HG02840 (cell line): Measurements from ENCODE around the gene ABCC2.
"Not testable (repeated sequence)": the region's sequence is repeated elsewhere in the genome, so short reads cannot be mapped to it uniquely, and the experiment has no call there.

Source experiments
- ATAC-seq: cut with Tn5 transposase; IDR thresholded peaks from one replicate; pipeline ENCODE4 v1.9.1; 2021; ENCODE audit warnings: mild to moderate bottlenecking, moderate library complexity, moderate number of reproducible peaks; ENCODE audit not compliant: unreplicated experiment, low FRiP score

The ABCC2 gene

DNA sequence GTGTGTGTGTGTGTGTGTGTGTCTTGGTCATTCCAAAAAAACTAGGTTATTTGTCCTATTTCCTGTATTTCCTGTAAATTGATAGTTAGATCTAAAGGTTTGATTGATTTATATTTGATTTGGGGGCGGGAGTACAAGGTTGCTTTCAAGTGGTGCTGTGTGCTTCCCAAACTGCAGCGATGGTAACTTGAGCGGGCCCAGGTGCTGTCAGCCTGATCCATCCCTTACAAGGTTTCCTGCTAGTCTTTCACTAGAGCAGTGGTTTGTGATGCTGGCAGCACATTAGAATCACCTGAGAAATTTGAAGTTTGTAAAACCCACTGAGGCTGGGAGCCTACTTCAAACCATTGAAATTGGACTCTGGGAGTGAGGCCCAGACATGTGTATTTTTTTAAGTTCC is 23.7 kb downstream of the ABCC2 start:
- ATAC-seq = no peak

DNA sequence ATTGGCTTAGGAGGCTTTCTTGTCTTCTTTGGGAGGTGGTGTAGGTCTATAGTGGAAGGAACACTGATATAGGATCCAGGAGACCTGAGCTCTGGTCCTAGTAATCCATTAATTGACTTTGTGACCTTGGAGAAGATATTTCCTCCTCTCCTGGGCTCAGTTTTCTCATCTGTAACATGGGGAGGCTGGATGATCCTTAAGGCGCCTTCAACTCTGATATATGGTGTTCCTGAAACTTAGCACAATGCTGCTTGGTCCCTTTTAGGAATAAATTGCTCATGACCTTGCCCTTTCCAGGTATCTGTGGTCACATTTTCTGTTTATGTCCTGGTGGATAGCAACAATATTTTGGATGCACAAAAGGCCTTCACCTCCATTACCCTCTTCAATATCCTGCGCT is 25.3 kb downstream of the ABCC2 start:
- ATAC-seq = no peak

GRCh38 chr10:99808270-99808669 is 25.8 kb downstream of the ABCC2 start:
- no peak for ATAC-seq

- ATAC-seq = no peak
Measured at GRCh38 chr10:99809481-99809880, 27.0 kb downstream of the ABCC2 start.

DNA sequence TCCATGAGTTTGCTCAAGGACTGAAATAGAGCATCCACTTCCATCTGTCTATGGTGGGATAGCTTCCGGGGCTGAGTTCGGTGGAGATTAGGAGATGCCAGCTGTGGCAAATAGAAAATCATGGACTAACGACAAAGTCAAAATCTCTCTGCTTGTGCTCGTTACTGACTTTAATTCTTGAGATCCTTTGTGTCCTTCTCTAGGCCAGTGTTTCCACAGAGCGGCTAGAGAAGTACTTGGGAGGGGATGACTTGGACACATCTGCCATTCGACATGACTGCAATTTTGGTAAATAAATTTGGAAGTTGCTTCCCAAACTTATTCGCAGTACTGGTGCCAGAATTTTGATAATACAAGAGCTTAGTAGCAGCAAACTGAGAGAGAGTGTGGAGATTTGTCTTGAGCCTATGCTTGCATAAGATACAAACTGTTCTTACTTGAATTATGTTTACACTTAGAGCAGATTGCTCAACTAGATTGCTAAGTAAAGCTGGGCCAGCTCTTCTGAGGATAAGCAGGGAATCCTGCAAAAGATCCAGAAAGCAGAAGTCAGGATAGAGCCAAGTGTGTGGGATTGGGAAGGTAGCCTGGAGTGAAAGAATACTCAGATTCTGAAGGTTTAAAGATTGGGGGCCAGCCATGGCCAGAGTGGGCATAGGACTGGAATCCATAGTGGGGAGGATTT is 27.6 kb downstream of the ABCC2 start:
- ATAC-seq = no peak

- no peak for ATAC-seq
Measured at GRCh38 chr10:99812177-99812576, 29.7 kb downstream of the ABCC2 start.

DNA sequence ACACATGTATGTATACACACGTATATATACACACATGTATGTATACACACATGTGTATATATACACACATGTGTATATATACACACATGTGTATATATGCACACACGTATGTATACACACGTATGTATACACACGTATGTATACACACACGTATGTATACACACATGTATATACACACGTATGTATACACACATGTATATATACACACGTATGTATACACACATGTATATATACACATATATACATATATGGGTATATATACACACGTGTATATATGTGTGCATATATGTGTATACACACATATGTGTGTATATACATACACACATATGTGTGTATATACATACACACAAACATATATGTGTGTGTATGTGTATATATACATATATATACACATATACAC is 31.7 kb downstream of the ABCC2 start:
- ATAC-seq = no peak

DNA sequence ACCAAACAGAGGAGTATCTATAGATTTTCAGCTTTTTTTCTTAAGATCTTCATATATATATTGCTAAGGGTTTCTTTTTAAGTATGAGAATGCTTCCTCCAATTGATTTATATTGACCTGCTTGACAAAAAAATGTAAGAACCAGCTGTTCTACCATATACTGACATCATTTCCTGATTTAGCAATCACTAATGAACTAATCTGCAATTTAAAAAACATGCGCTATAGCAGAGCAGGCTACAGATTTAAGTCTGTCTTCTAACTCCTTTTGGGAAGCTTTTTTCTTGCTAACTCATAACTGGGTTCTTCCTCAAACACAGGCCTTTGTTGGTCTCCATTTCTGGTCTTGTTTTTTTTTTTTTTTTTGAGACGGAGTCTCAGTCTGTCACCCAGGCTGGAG is 33.2 kb downstream of the ABCC2 start:
- no peak for ATAC-seq

DNA sequence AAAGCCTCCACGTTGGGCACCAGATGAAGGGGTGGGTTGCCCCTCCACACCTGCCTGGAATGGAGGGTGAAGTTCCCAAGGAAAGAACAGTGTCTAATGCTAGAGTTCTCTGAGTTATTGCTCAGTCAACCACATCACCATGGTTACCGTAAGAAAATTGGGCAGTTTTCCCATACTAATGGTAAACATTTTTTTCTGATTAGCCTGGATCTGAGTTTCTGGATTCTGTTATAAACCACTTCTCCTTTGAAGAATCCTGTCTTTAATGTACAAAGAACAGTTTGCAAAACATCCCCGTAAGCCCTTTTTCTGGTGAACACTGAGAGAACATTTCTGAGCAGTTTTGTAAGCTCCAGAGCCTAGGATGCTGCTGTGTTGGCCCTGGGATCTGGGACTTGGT is 45.5 kb downstream of the ABCC2 start:
- ATAC-seq = no peak

DNA sequence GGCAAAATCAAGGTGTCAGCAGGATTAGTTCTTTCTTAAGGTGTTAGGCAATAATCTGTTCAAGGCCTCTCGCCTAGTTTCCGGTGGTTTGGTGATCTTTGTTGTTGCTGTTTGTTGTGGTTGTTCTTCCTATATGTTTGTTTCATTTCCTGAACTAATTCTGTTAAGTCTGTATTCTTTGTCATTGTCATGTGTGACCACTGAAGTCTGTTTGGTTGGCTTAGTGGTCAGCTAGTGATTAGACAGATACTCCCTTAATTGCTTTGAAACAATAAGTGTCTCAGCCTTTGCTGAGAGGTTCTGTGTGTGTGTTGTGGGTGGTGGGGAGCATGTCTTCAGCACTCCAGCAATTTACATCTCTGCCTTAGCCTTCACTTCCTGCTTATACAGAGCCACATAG is 46.0 kb downstream of the ABCC2 start:
- ATAC-seq = no peak

DNA sequence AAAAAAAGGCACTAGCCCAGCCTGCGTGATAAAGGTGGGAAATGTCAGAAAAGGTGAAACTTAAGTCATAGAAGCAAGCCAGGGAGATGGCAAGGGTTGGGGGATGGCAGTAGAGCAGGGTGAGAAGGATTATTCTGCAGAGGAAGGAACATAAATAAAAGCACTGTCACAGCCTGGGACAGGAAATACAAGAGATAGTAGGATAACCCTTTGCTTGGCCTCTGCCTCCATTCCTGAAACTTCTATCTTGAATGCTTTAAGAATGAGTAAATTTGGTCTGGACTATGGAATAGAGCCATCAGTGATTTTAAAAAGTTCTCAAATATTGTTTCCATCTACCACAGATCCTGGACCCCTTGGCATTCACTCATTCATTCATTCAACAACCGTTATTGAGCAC is 50.0 kb downstream of the ABCC2 start:
- ATAC-seq = no peak

- no peak for ATAC-seq
Measured at GRCh38 chr10:99834410-99834809, 52.0 kb downstream of the ABCC2 start.

- ATAC-seq = no peak
Measured at GRCh38 chr10:99835947-99836346, 53.5 kb downstream of the ABCC2 start.

DNA sequence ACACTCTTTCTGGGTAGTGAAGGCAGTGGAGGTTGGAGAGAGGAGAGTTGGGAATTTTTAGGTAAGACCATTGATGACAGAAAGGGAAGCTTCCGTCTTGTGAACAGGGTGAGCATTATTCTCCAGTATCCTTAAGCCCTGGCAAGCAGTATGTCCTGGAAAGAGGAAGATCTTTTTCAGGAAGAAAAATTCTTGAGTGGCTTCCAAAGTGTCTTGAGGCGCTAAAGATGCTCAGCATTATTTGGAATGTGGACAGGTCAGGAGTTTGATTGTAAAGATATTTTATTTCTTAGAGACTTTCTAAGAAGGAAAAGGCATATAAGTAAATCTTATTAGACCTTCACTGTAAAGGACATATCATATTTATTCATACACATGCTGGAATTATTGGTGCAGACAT is 54.3 kb downstream of the ABCC2 start:
- no peak for ATAC-seq

DNA sequence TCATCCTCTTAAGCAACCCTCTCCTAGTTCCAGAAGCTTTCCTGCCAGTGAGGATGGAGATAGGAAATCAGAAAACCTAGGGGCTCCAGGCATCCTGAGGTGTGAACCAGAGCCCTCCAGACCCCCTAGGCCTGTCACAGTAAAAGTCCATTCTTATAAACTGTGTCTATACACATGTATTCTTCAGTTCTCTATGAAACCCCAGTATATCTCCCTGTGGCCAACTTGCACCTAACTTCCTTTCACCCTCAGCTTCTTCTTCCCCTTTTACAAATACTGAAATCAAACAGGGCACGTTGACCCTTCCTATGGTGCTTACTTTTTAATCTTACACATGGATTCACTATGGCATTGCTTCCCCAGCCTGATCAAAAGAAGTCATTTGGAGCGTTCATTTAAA is 58.4 kb downstream of the ABCC2 start:
- ATAC-seq = not testable (repeated sequence)

- ATAC-seq = no peak
Measured at GRCh38 chr10:99841746-99842145, 59.3 kb downstream of the ABCC2 start.

DNA sequence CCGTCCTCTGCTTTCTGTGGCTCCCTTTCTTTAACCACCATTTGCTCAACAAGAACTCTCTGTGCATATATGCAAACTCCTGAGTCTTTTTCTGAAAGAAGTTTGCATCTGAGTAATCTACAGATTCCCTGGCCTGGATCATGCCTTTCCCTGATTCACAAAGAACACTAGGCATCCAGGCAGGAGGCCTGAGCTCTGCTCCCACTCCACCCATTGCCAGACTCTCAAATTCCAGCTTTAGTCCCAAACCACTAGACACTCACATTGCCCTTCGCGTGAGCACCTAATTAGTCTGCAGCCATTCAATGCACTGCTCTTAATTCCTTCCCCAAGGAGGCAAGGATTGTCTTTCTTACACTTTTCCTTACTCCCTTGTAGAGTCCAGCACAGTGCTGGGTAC is 60.9 kb downstream of the ABCC2 start:
- ATAC-seq = no peak

DNA sequence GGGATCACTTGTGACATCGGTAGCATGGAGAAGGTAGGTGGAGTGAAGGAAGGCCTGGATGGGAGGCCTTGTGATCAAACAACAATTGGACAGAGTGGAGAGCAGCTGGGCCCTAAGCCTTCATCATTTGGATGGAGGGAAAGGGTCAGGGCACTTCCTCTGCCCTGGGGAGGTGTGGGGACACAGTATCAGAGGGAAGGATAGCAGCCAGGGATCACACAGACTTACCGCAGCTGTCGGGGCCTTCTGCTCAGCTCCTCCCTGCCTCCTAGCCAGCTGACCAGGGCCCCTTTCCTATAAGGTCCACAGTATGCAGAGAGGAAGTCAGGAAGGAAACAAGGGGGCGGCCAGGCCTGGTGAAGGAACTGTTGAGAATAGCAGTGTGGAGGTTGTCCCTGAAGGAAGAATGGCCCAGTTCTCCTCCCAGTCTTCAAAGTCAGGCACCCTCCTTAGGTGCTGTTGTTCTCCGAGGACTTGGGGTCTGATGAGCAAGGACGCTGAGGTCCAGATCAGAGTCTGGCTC is 62.1 kb downstream of the ABCC2 start:
- ATAC-seq = no peak

DNA sequence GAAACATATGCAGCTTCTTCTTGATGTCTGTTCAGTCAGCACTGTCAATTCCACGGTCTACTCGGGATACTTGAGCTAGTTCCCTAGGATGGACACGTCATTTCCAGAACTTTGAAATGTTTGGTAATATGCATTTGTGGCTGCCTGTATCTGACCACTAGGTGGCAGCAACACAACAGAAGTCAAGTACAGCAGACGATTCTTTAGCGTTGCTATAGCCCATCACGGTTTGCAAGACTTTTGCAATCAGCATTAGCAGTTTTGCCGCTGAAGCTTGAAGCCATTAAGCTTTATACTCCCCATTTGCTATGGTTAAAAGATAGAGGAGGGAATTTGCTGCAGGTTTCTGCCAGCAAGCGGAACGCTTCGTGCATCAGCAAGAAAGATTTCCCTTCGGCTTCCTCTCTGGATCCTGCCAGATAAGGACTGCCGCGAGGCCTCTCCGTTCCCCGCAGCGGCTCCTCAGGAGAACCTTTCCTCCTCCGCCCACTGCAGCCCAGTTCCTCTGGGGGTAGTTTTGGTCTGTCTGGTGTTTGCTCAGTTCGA is 63.5 kb downstream of the ABCC2 start:
- ATAC-seq = no peak

DNA sequence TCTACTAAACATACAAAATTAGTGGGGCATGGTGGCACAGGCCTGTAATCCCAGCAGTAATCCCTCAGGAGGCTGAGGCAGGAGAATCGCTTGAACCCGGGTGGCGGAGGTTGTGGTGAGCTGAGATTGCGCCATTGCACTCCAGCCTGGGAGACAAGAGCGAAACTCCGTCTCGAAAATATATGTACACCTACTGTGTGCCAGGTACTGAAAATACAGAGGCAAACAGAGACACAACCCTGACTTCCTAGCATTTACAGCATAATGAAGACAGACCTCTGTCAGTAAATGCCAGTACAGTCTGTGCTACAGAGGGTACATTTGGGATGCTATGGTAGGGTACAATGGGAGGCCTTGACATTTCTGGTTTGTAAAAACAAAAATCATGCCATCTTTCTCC is 66.6 kb downstream of the ABCC2 start:
- no peak for ATAC-seq

DNA sequence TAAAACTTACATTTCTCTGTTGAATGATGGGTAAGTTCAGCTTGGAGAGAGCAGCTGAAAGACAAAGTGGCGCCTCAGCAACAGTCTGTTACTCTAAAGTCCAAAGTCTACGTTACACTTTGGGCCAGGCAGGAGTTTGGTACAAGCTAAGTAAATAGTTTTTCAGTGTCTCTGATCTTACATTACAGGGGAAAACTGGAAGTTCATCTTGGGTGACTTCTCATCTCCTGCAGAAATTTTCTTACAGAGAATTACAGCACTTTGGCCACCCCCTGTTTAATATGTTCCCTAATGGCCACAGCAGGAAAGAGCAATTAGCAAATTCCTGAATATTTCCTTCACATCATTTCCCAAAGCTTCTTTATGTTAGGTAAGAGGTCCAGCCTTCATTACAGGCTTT is 67.1 kb downstream of the ABCC2 start:
- ATAC-seq = no peak

- ATAC-seq = no peak
Measured at GRCh38 chr10:99850021-99850766, 67.8 kb downstream of the ABCC2 start.
